ENCODE measurements around the gene PROM1. TPM values are rescaled to one million over a fixed set of nuclear protein-coding genes. Genes with fewer than 3 reads are reported as not detected.
A peak's percentile ranks its signal among the peaks of the same experiment; 100 is the strongest.

Gene PROM1
- total and polyA plus RNA-seq, 8 donors, result 3.5 to 124 (median 12.3) TPM

DNA sequence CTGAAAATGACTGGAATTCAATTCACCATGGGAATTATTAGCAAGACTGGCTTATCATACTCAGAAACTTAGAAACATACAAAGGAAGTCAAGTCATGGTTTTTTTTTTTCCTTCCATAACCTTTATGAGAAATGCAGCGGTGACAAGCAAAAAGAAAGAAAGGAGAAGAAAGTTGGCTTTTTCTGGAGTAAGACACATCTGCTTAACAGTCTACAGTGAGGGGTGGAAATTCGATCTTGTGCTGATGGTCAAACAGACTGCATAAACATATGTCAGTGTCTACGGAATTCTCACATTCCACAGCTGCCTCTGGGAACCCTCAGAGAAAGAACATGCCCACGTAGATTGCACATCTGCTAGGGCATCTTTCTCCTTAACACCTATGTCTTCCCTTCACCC is 54.6 kb downstream of the PROM1 start:
- H3K9me3 ChIP-seq, result no peaks in the 10 kb centered on the region
- no peaks in the 10 kb centered on the region for H3K27me3 ChIP-seq
- H3K27ac ChIP-seq, result no peak overlapping the region
- H3K4me1 ChIP-seq, result peaks cover 0 to 44% (median 15%) of the 10 kb centered on the region in 4 donors
- no peaks in the 10 kb centered on the region for H3K36me3 ChIP-seq
- intact Hi-C loops (cut with DNase I; ENCODE audit: low total_unique reads), result loop anchor here (5.0 to 10.0 kb wide), 2 partner anchors 166 to 238 kb away; no protein-coding TSS in a partner anchor
- H3K4me3 ChIP-seq, result no peak overlapping the region
- WGBS, 5 donors, result 34 to 46% (median 40%) methylated on average over 4 of the region's 4 CpGs
- TF ChIP-seq, protein P1, sequence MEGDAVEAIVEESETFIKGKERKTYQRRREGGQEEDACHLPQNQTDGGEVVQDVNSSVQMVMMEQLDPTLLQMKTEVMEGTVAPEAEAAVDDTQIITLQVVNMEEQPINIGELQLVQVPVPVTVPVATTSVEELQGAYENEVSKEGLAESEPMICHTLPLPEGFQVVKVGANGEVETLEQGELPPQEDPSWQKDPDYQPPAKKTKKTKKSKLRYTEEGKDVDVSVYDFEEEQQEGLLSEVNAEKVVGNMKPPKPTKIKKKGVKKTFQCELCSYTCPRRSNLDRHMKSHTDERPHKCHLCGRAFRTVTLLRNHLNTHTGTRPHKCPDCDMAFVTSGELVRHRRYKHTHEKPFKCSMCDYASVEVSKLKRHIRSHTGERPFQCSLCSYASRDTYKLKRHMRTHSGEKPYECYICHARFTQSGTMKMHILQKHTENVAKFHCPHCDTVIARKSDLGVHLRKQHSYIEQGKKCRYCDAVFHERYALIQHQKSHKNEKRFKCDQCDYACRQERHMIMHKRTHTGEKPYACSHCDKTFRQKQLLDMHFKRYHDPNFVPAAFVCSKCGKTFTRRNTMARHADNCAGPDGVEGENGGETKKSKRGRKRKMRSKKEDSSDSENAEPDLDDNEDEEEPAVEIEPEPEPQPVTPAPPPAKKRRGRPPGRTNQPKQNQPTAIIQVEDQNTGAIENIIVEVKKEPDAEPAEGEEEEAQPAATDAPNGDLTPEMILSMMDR (IDR thresholded peaks at IDR 0.05), result no peak
- DNase-seq, result no peak

DNA sequence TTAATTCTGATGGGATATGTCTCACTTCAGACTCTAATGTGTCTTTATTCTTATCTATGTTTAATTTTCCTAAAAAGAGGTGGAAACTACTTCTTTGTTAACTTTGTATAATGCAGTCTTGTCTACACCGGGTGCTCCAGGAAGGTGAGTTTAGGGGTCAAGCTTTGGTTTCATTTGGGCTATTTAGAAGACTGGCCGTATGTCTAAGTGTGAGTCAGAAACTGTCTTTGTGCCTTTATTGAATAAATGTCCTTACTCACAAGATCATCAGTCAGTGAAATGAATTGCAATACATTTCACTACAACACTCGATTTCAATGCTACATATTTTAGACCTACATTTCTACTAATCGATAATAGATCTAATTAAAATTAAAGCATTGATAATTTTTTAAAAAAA is 56.2 kb downstream of the PROM1 start:
- no peaks in the 10 kb centered on the region for H3K9me3 ChIP-seq
- no peak for TF ChIP-seq POLR2AphosphoS5 (IDR thresholded peaks at IDR 0.05)
- no peak for TF ChIP-seq EP300 (IDR thresholded peaks at IDR 0.05)
- TF ChIP-seq, protein P1 (IDR thresholded peaks at IDR 0.05), result no peak
- TF ChIP-seq POLR2A (IDR thresholded peaks at IDR 0.05), result no peak
- intact Hi-C loops (cut with DNase I; ENCODE audit: low total_unique reads), result loop anchor here (5.0 to 10.0 kb wide), 2 partner anchors 167 to 240 kb away; no protein-coding TSS in a partner anchor
- H3K27ac ChIP-seq, result no peak overlapping the region
- H3K4me3 ChIP-seq, result no peak overlapping the region
- H3K4me1 ChIP-seq, result peaks cover 0 to 31% (median 9%) of the 10 kb centered on the region in 4 donors
- H3K36me3 ChIP-seq, result peaks cover 0 to 12% (median 5%) of the 10 kb centered on the region in 4 donors
- DNase-seq, result no peak
- no peaks in the 10 kb centered on the region for H3K27me3 ChIP-seq
- 51 to 68% (median 59%) methylated on average over 4 of the region's 4 CpGs for whole genome bisulfite sequencing, 5 donors

DNA sequence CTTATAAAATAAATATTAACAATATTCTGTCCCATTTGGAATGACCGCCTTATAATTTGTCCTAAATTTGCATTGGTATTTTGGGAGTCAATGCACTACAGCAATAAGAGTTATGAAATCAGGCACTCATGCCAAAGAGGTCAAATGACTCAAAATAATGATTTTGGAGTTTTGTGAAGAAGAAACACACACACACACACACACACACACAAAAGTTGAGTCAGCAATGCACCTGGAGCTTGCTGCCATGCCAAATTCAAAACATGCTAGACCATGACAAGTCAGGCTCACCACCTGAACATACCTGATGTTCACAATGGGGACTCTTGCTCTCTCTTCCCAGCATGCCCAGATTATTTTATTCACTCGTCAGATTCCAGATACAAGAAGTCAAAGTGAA is 56.7 kb downstream of the PROM1 start:
- Histone ChIP-seq H3K4me3 (no peak overlapping the region), H3K9me3 (no peaks in the 10 kb centered on the region), H3K27ac (no peak overlapping the region), H3K4me1 (peaks cover 0 to 27% (median 9%) of the 10 kb centered on the region in 4 donors), H3K27me3 (no peaks in the 10 kb centered on the region), H3K36me3 (peaks cover 0 to 17% (median 5%) of the 10 kb centered on the region in 4 donors)
- WGBS, 5 donors, result 70 to 78% (median 73%) methylated on average over 2 of the region's 2 CpGs
- TF ChIP-seq POLR2AphosphoS5 (IDR thresholded peaks at IDR 0.05), result no peak
- TF ChIP-seq, protein P1 (IDR thresholded peaks at IDR 0.05), result no peak
- intact Hi-C loops (cut with DNase I; ENCODE audit: low total_unique reads), result loop anchor here (5.0 to 10.0 kb wide), 2 partner anchors 168 to 240 kb away; no protein-coding TSS in a partner anchor
- no peak for DNase-seq

DNA sequence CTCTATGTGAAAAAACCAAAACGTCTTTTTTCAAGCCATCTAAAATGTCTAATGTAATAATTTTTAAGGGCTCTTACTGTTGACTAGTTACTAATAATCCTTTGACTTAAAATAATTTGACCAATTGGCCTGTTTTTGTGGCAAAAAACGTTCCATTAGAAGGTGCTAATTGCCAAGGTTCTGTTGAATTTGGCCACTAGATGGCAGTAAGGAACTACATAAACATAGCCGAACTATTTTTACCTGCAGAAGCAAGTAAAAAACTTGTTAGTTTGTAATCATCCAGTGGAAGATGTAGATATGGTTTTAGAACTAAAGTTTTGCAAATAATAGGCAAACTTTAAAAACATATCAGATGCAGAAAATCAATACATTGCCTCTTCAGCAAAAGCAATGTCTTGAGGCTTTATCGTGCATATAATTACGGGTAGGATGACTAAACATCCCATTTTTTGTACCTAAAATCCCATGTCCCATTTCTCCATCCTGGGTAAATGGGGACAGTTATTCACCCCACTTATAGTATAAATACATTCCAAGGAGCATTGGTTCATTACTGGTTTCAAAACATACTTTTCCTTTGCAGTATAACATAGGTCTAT is 57.6 kb downstream of the PROM1 start:
- peak in 1 of 2 donors; percentile 82 for DNase-seq
- TF ChIP-seq, protein P1 (IDR thresholded peaks at IDR 0.05), result peak in 5 of 7 experiments; percentile 39 to 88 (median 78)
- TF ChIP-seq POLR2A (IDR thresholded peaks at IDR 0.05), result no peak
- intact Hi-C loops (cut with DNase I; ENCODE audit: low total_unique reads), result loop anchor here (5.0 to 10.0 kb wide), 2 partner anchors 169 to 241 kb away; no protein-coding TSS in a partner anchor

More for the DNA sequence above, 57.6 kb downstream of the PROM1 start:
- Histone ChIP-seq H3K36me3 (peaks cover 0 to 22% (median 5%) of the 10 kb centered on the region in 4 donors), H3K27me3 (no peaks in the 10 kb centered on the region), H3K27ac (no peak overlapping the region), H3K9me3 (no peaks in the 10 kb centered on the region), H3K4me3 (no peak overlapping the region), H3K4me1 (peaks cover 0 to 21% (median 9%) of the 10 kb centered on the region in 4 donors)
- 34 to 41% (median 39%) methylated on average over 5 of the region's 5 CpGs for WGBS, 5 donors
